Neural cell (in vitro differentiated cells): ENCODE data around the gene ANKRD40CL. TPM values are rescaled to one million over a fixed set of nuclear protein-coding genes. Genes with fewer than 3 reads are reported as not detected.

Experiments used
- H2AFZ ChIP-seq: fragments of 200-600, 300-800 bp; sonication (generic), shearing (Covaris generic); 2 replicates; pipeline ENCODE4 v1.6.0; 2014; ENCODE audit warnings: low read depth, mild to moderate bottlenecking, antibody characterized with exemption, low read length, moderate library complexity
- H3F3A ChIP-seq: fragments of 200-600 bp; shearing (Covaris generic); 2 replicates; pipeline ENCODE4 v1.6.1; 2016; ENCODE audit warnings: mild to moderate bottlenecking, moderate library complexity, mixed read lengths, antibody characterized with exemption, low read length; ENCODE audit not compliant: insufficient read depth, poor library complexity, severe bottlenecking
- H3K27ac ChIP-seq: fragments of 200-600, 300-800 bp; sonication (generic), shearing (Covaris generic); 2 replicates; pipeline ENCODE4 v1.5.1; 2014; ENCODE audit warnings: mild to moderate bottlenecking, low read length, moderate library complexity
- H3K27me3 ChIP-seq: fragments of 300-800, 200-600 bp; sonication (generic), shearing (Covaris generic); 2 replicates; pipeline ENCODE4 v1.6.0; 2014; ENCODE audit warnings: mild to moderate bottlenecking, low read depth, low read length, moderate library complexity; ENCODE audit not compliant: insufficient read depth
- H3K36me3 ChIP-seq: fragments of 300-800, 200-600 bp; sonication (generic), shearing (Covaris generic); 2 replicates; pipeline ENCODE4 v1.5.1; 2014; ENCODE audit warnings: mild to moderate bottlenecking, antibody characterized with exemption, low read length, moderate library complexity; ENCODE audit not compliant: insufficient read depth
- H3K4me2 ChIP-seq: fragments of 300-800, 200-600 bp; sonication (generic), shearing (Covaris generic); 2 replicates; pipeline ENCODE4 v1.6.0; 2014; ENCODE audit warnings: mild to moderate bottlenecking, low read length
- H3K4me3 ChIP-seq: fragments of 300-800, 200-600 bp; sonication (generic), shearing (Covaris generic); 2 replicates; pipeline ENCODE4 v1.5.1; 2014; ENCODE audit warnings: mild to moderate bottlenecking, low read length, moderate library complexity
- H3K79me2 ChIP-seq: fragments of 200-600 bp; shearing (Covaris generic); replicated peaks from 2 replicates; pipeline ENCODE4 v1.6.0; 2014; ENCODE audit warnings: mild to moderate bottlenecking, low read length, moderate library complexity; ENCODE audit not compliant: insufficient read depth
- H3K9ac ChIP-seq: fragments of 300-800, 200-600 bp; sonication (generic), shearing (Covaris generic); 2 replicates; pipeline ENCODE4 v1.6.1; 2016; ENCODE audit warnings: mild to moderate bottlenecking, low read length, mixed read lengths
- H3K9me2 ChIP-seq: fragments of 200-600 bp; shearing (Covaris generic); 2 replicates; pipeline ENCODE4 v1.6.1; 2016; ENCODE audit warnings: mild to moderate bottlenecking, low read length, mixed read lengths; ENCODE audit not compliant: insufficient read depth
- H3K9me3 ChIP-seq: fragments of 200-600, 300-800 bp; sonication (generic), shearing (Covaris generic); 2 replicates; pipeline ENCODE4 v1.6.1; 2016; ENCODE audit warnings: mild to moderate bottlenecking, mixed run types, low read length, moderate library complexity, mixed read lengths
- H4K20me1 ChIP-seq: fragments of 200-600 bp; shearing (Covaris generic); 2 replicates; pipeline ENCODE4 v1.6.1; 2016; ENCODE audit warnings: mild to moderate bottlenecking, mixed run types; ENCODE audit not compliant: insufficient read depth
- EP300 ChIP-seq: fragments of 450-650 bp; conservative IDR thresholded peaks from 2 replicates; pipeline ENCODE4 v1.6.1; 2014; ENCODE audit warnings: antibody characterized with exemption, mild to moderate bottlenecking, moderate library complexity; ENCODE audit not compliant: poor library complexity, severe bottlenecking
- EZH2 ChIP-seq: fragments of 200-600, 300-800 bp; shearing (Covaris generic), sonication (generic); IDR thresholded peaks from 2 replicates; pipeline ENCODE4 v1.6.1; 2014; ENCODE audit warnings: antibody characterized with exemption, low read length, borderline replicate concordance, mild to moderate bottlenecking; ENCODE audit not compliant: insufficient read depth, poor library complexity, severe bottlenecking
- MXI1 ChIP-seq: fragments of 450-650 bp; conservative IDR thresholded peaks from 2 replicates; pipeline ENCODE4 v1.6.1; 2014; ENCODE audit warnings: antibody characterized with exemption, mild to moderate bottlenecking; ENCODE audit not compliant: poor library complexity, severe bottlenecking
- POLR2AphosphoS5 ChIP-seq: IDR thresholded peaks from 2 replicates; pipeline ENCODE4 v1.6.1; 2012
- RAD21 ChIP-seq: fragments of 450-650 bp; conservative IDR thresholded peaks from 2 replicates; pipeline ENCODE4 v1.6.1; 2014; ENCODE audit warnings: antibody characterized with exemption, mild to moderate bottlenecking, moderate library complexity
- SMC3 ChIP-seq: fragments of 450-650 bp; conservative IDR thresholded peaks from 2 replicates; pipeline ENCODE4 v1.6.1; 2014; ENCODE audit warnings: antibody characterized with exemption, mild to moderate bottlenecking, moderate library complexity; ENCODE audit not compliant: poor library complexity
- TAF1 ChIP-seq: IDR thresholded peaks from 2 replicates; pipeline ENCODE4 v1.6.1; 2012; ENCODE audit warnings: low read depth
- polyA plus RNA-seq: library from polyadenylated mRNA; depleted of rRNA; stranded (reverse); fragments of >200 nt; gene quantifications from 2 replicates; pipeline ENCODE4 v1.2.3, GENCODE V29; 2014
- TF ChIP-seq, protein P1 (sequence below): fragments of 450-650 bp; IDR thresholded peaks from 2 replicates; pipeline ENCODE4 v1.5.1; 2014; ENCODE audit warnings: antibody characterized with exemption, mild to moderate bottlenecking, moderate library complexity; ENCODE audit not compliant: poor library complexity, severe bottlenecking
- TF ChIP-seq, protein P2 (sequence below): IDR thresholded peaks from 2 replicates; pipeline ENCODE4 v1.6.1; 2012; ENCODE audit warnings: borderline replicate concordance

The ANKRD40CL gene
- polyA plus RNA-seq, 1 donor from 2014 or later, result not detected

DNA sequence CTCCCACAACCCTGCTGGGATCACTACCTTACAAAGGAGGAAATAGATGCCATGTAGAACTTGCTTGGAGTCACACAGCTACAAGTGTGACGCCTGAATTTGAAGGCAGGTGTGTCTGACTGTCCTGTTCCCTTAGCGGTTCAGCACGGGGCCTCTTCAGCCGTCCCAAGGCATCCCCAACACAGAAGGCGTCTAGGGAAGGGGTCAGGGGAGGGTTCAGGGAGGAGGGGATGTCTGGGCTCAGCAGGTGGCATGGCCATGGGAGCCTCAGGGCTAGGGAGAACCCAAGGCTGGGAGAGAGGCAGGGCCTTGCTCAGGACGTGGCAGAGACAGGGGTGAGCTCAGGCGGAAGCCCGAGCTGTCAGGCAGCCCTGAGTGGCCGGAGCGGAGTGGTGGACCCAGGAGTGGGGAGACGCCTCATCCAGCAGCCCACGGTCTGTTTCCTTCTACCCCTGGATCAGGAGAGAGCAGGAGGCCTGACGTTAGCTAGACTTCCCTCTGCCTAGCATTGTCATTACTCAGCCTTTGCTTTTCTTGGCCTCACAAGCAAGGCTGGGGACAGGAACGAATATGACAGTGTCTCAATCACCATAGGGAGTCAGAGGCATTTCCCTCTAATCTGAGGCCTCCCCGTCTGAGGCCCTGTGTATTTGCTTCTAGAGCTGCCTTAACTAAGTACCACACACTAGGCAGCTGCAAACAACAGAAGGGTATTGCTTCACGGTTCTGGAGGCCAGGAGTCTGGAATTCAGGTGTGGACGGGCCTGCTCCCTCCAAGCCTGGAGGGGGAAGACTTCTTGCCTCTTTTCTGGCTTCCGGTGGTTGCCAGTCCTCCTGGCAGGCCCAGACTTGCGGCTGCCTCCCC lies 31.3 kb upstream of the ANKRD40CL start:
- no peak overlapping the region for H3K9ac ChIP-seq
- H3K36me3 ChIP-seq, result no peaks in the 10 kb centered on the region
- no peaks in the 10 kb centered on the region for H3F3A ChIP-seq
- no peaks in the 10 kb centered on the region for H3K9me3 ChIP-seq
- H2AFZ ChIP-seq, result no peak overlapping the region
- no peak for TF ChIP-seq EP300
- no peak for TF ChIP-seq EZH2
- TF ChIP-seq POLR2AphosphoS5, result no peak
- TF ChIP-seq, protein P1, sequence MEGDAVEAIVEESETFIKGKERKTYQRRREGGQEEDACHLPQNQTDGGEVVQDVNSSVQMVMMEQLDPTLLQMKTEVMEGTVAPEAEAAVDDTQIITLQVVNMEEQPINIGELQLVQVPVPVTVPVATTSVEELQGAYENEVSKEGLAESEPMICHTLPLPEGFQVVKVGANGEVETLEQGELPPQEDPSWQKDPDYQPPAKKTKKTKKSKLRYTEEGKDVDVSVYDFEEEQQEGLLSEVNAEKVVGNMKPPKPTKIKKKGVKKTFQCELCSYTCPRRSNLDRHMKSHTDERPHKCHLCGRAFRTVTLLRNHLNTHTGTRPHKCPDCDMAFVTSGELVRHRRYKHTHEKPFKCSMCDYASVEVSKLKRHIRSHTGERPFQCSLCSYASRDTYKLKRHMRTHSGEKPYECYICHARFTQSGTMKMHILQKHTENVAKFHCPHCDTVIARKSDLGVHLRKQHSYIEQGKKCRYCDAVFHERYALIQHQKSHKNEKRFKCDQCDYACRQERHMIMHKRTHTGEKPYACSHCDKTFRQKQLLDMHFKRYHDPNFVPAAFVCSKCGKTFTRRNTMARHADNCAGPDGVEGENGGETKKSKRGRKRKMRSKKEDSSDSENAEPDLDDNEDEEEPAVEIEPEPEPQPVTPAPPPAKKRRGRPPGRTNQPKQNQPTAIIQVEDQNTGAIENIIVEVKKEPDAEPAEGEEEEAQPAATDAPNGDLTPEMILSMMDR, result no peak
- no peak for TF ChIP-seq MXI1
- TF ChIP-seq, protein P2, sequence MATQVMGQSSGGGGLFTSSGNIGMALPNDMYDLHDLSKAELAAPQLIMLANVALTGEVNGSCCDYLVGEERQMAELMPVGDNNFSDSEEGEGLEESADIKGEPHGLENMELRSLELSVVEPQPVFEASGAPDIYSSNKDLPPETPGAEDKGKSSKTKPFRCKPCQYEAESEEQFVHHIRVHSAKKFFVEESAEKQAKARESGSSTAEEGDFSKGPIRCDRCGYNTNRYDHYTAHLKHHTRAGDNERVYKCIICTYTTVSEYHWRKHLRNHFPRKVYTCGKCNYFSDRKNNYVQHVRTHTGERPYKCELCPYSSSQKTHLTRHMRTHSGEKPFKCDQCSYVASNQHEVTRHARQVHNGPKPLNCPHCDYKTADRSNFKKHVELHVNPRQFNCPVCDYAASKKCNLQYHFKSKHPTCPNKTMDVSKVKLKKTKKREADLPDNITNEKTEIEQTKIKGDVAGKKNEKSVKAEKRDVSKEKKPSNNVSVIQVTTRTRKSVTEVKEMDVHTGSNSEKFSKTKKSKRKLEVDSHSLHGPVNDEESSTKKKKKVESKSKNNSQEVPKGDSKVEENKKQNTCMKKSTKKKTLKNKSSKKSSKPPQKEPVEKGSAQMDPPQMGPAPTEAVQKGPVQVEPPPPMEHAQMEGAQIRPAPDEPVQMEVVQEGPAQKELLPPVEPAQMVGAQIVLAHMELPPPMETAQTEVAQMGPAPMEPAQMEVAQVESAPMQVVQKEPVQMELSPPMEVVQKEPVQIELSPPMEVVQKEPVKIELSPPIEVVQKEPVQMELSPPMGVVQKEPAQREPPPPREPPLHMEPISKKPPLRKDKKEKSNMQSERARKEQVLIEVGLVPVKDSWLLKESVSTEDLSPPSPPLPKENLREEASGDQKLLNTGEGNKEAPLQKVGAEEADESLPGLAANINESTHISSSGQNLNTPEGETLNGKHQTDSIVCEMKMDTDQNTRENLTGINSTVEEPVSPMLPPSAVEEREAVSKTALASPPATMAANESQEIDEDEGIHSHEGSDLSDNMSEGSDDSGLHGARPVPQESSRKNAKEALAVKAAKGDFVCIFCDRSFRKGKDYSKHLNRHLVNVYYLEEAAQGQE, result no peak
- no peak for TF ChIP-seq TAF1
- TF ChIP-seq SMC3, result no peak
- no peak for TF ChIP-seq RAD21
- no peaks in the 10 kb centered on the region for H3K79me2 ChIP-seq
- no peaks in the 10 kb centered on the region for H3K9me2 ChIP-seq
- no peaks in the 10 kb centered on the region for H4K20me1 ChIP-seq
- no peak overlapping the region for H3K4me2 ChIP-seq
- H3K27ac ChIP-seq, result no peak overlapping the region
- no peak overlapping the region for H3K4me3 ChIP-seq
- no peaks in the 10 kb centered on the region for H3K27me3 ChIP-seq

DNA sequence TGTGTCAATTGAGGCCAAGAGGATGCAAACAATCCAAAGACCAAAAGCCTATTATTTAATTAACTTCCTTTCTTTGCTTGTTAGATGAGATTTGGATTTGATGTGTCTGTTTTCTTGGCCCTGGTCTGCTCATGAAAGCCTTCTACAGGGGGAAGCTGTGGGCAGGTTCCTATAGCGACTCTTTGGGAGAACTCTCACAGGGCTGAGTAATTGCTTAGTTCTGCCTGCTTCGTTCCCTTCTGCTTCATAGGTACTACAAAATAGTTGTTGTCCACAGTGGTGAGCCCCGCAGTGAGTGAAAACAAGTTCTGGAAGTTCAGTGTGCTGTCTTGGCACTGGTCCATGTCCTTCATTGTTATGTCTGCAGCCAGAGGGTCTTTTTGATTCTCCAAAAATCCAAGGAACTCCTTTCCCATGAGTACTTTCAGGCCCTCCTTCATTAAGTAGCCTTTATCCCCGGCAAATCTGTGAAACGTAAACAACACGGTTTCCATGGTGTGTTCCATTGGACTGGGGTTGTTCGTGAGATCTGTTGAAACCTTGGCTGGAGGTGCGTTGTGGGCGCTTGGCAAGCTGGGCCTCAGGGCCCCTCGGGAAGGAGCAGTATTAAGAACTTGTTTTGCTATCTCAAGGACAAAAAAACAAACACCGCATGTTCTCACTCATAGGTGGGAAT lies 30.0 kb upstream of the ANKRD40CL start:
- H3K27ac ChIP-seq, result no peak overlapping the region
- no peak overlapping the region for H2AFZ ChIP-seq

More for the DNA sequence above, 30.0 kb upstream of the ANKRD40CL start:
- Histone ChIP-seq H3K9me2 (no peaks in the 10 kb centered on the region), H3F3A (no peaks in the 10 kb centered on the region), H3K4me2 (no peak overlapping the region), H3K79me2 (no peaks in the 10 kb centered on the region), H3K4me3 (no peak overlapping the region), H3K36me3 (no peaks in the 10 kb centered on the region), H3K9ac (no peak overlapping the region), H3K27me3 (no peaks in the 10 kb centered on the region), H4K20me1 (no peaks in the 10 kb centered on the region), H3K9me3 (no peaks in the 10 kb centered on the region)
- TF ChIP-seq RAD21, result no peak
- TF ChIP-seq, protein P2, result no peak
- TF ChIP-seq MXI1, result no peak
- TF ChIP-seq EP300, result no peak
- TF ChIP-seq EZH2, result no peak
- no peak for TF ChIP-seq SMC3
- no peak for TF ChIP-seq TAF1
- TF ChIP-seq, protein P1, result no peak
- TF ChIP-seq POLR2AphosphoS5, result no peak
